Hepatic stellate cell (primary cell): ENCODE results near the gene PSMB9.

Experiments used
- DNase-seq: peaks from one replicate; pipeline ENCODE4 v3.0.0; 2011; ENCODE audit warnings: low spot score

The PSMB9 gene

GRCh38 chr6:32905078-32905477, 51.1 kb downstream of the PSMB9 start:
- no peak for DNase-seq

DNA sequence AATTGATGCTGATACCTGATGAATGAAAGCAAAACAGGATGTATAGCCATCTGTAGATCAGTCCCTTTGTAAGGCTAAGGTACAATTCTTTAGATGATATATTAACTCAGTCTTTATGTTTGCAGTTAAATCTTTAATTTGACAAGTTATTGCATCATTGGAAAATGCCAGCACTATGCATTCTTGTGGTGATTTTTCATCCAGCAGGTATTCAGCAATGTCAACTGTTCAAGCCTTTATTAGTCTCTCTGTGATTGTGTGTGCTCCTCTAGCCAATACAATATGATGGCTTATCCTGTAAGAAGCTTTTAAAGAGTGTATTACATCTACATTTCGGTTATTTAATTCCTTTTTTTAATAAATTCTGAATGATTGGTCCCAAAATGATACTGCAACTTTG, 52.5 kb downstream of the PSMB9 start:
- DNase-seq = no peak

DNA sequence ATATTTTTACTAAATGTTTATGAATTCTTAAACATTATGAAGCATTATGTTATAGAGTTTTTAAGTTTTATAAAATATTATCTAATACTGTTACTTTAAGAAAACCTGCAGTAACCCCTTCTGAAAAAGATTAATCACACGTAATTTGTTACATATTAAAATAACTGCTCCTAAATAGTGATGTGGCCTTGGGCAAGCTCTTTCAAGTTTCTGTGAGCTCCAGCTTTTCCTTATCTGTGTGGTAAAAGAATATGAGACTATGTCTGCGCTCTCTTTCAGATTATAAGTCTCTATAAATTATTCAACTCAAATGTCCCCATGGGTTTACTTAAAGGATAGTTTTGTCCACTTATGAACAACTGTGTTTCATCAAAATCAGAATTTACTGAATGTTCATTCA, 54.9 kb downstream of the PSMB9 start:
- no peak for DNase-seq
